MCF 10A (cell line): ENCODE results near the gene SOX6. TPM values are rescaled to one million over a fixed set of nuclear protein-coding genes. Genes with fewer than 3 reads are reported as not detected.

Source experiments
- BruUV-seq: library from RNA; stranded (reverse); fragments of 400-500 nt; replicated peaks from 2 replicates; lab custom pipeline; 2021; lab: Mats Ljungman, UMichigan
- CTCF ChIA-PET: fragments of 300-600 bp; sonication (Branson Sonifier 250); formaldehyde crosslinking; extraction: SDS; loops from one replicate; lab custom pipeline; 2021; ENCODE audit warnings: antibody characterized with exemption, inconsistent platforms; lab: Yijun Ruan, JAX
- POLR2A ChIA-PET: fragments of 300-600, 350-650 bp; sonication (Branson Sonifier 250); formaldehyde crosslinking; extraction: SDS; loops from one replicate; lab custom pipeline; 2020; ENCODE audit warnings: antibody characterized with exemption, inconsistent platforms; lab: Yijun Ruan, JAX
- DNase-seq: peaks from one replicate; pipeline ENCODE4 v3.0.0-alpha.2; 2018; ENCODE audit not compliant: unreplicated experiment
- H3K27ac Mint-ChIP-seq: one replicate; pipeline ENCODE4 v1.8.0; 2022; ENCODE audit warnings: mild to moderate bottlenecking, low read depth, mixed read lengths; ENCODE audit not compliant: unreplicated experiment
- H3K27me3 Mint-ChIP-seq: one replicate; pipeline ENCODE4 v1.8.0; 2022; ENCODE audit warnings: mixed read lengths; ENCODE audit not compliant: insufficient read depth, unreplicated experiment
- H3K36me3 Mint-ChIP-seq: one replicate; pipeline ENCODE4 v1.8.0; 2022; ENCODE audit warnings: mild to moderate bottlenecking, moderate library complexity, mixed read lengths; ENCODE audit not compliant: insufficient read depth, unreplicated experiment
- H3K4me1 Mint-ChIP-seq: one replicate; pipeline ENCODE4 v1.8.0; 2022; ENCODE audit warnings: mixed read lengths; ENCODE audit not compliant: insufficient read depth, unreplicated experiment
- H3K4me3 Mint-ChIP-seq: one replicate; pipeline ENCODE4 v1.8.0; 2022; ENCODE audit warnings: mild to moderate bottlenecking, moderate library complexity, mixed read lengths; ENCODE audit not compliant: unreplicated experiment
- H3K9me3 Mint-ChIP-seq: one replicate; pipeline ENCODE4 v1.8.0; 2022; ENCODE audit warnings: mixed read lengths; ENCODE audit not compliant: unreplicated experiment
- intact Hi-C: fragments of 100-400 bp; cut with micrococcal nuclease; formaldehyde crosslinking; loops from 2 replicates; pipeline ENCODE4 v1.14.1; 2022
- total RNA-seq: library from RNA; stranded (reverse); gene quantifications from 2 replicates; pipeline ENCODE4 v1.2.3, GENCODE V29; 2022
- TF ChIP-seq, protein P1 (sequence below): fragments of 200-600 bp; IDR thresholded peaks from one replicate; pipeline ENCODE4 v1.8.0; 2022; ENCODE audit warnings: antibody characterized with exemption, mild to moderate bottlenecking; ENCODE audit not compliant: unreplicated experiment

The SOX6 gene
- total RNA-seq, 1 experiment from 2014 or later, result 6.4 TPM

DNA sequence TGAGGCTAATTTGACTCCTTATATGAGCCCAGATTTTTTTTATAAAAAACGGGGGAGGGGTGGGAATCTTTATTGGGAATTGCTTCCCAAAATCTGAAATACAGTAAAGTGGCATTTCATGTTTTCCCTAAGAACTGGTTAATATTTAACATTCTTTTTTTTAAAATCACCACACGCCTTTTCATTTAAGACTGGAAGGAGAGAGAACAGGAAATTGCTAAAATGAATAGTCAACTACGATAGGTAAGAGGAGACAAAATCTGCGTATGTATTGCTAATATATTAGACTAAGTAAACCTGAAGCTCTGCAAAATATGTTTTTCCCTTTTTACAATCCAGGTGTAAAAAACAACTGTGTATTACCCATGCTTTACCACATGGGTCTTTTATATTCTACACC is 57.0 kb downstream of the SOX6 start:
- Mint-ChIP-seq H3K4me3 (no peak overlapping the region), H3K4me1 (no peaks in the 10 kb centered on the region), H3K27ac (no peak overlapping the region), H3K9me3 (no peaks in the 10 kb centered on the region), H3K36me3 (peaks cover 10% of the 10 kb centered on the region), H3K27me3 (no peaks in the 10 kb centered on the region)
- POLR2A ChIA-PET, result interaction anchor here (1.4 kb wide), 1 partner anchor 305 kb away, joined by 3 read pairs; no protein-coding TSS in a partner anchor
- CTCF ChIA-PET, result no interaction called here
- intact Hi-C loops, result no loop called here
- no TSS peak for BruUV-seq
- TF ChIP-seq, protein P1, sequence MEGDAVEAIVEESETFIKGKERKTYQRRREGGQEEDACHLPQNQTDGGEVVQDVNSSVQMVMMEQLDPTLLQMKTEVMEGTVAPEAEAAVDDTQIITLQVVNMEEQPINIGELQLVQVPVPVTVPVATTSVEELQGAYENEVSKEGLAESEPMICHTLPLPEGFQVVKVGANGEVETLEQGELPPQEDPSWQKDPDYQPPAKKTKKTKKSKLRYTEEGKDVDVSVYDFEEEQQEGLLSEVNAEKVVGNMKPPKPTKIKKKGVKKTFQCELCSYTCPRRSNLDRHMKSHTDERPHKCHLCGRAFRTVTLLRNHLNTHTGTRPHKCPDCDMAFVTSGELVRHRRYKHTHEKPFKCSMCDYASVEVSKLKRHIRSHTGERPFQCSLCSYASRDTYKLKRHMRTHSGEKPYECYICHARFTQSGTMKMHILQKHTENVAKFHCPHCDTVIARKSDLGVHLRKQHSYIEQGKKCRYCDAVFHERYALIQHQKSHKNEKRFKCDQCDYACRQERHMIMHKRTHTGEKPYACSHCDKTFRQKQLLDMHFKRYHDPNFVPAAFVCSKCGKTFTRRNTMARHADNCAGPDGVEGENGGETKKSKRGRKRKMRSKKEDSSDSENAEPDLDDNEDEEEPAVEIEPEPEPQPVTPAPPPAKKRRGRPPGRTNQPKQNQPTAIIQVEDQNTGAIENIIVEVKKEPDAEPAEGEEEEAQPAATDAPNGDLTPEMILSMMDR, result no peak
- DNase-seq, result no peak

DNA sequence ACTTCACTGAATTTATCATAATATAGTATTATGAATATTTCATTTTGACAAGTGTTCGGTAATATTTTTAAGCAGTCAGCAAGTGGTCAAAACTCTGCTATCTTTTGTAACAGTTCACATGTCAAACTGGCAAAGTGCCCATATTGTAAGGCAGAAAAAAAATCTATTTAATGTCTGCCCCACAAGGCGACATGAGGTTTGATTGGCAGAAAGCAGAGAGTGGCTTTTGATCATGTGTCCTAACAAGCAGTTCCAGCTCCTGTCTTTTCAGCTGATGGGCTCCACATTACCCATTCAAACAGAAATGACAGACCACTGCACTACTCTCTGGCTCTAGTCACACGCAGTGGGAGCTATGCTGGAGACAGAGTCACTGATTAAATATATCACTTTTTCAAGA is 59.0 kb downstream of the SOX6 start:
- no peaks in the 10 kb centered on the region for H3K4me1 Mint-ChIP-seq
- intact Hi-C loops, result no loop called here
- BruUV-seq, result no TSS peak
- H3K9me3 Mint-ChIP-seq, result no peaks in the 10 kb centered on the region
- TF ChIP-seq, protein P1, result no peak
- H3K27ac Mint-ChIP-seq, result no peak overlapping the region
- POLR2A ChIA-PET, result interaction anchor here (1.3 to 1.4 kb wide), 2 partner anchors 9 to 199 kb away, joined by 3 read pairs; no protein-coding TSS in a partner anchor
- CTCF ChIA-PET, result no interaction called here
- no peak overlapping the region for H3K4me3 Mint-ChIP-seq
- peaks cover 4% of the 10 kb centered on the region for H3K36me3 Mint-ChIP-seq
- H3K27me3 Mint-ChIP-seq, result no peaks in the 10 kb centered on the region
- DNase-seq, result no peak

DNA sequence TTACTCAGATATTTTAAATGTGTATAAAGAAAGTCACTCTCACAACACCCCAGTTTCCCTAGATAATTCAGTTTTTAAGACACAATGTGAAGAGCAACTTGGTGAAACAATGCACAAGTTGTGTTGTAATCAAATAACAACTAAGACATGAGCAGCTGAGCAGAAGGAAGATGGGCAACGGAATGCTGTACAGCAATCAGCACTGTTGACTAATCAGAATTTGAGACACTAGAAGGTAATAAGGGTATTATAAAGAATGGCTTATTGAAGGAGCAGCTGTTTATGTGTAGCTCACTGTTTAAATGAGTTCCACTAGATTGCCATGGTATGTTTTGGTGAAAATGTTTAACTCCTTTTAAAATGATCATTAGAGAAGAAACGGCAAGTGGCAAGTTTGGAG is 60.1 kb downstream of the SOX6 start:
- TF ChIP-seq, protein P1, result no peak
- Mint-ChIP-seq H3K36me3 (peaks cover 4% of the 10 kb centered on the region), H3K27me3 (no peaks in the 10 kb centered on the region), H3K9me3 (no peaks in the 10 kb centered on the region), H3K4me3 (no peak overlapping the region), H3K4me1 (no peaks in the 10 kb centered on the region), H3K27ac (no peak overlapping the region)
- ChIA-PET CTCF (no interaction called here), POLR2A (interaction anchor here (0.6 to 1.4 kb wide), 3 partner anchors 17 to 308 kb away, joined by 3 read pairs; no protein-coding TSS in a partner anchor)
- BruUV-seq, result no TSS peak
- DNase-seq, result no peak
- intact Hi-C loops, result no loop called here

DNA sequence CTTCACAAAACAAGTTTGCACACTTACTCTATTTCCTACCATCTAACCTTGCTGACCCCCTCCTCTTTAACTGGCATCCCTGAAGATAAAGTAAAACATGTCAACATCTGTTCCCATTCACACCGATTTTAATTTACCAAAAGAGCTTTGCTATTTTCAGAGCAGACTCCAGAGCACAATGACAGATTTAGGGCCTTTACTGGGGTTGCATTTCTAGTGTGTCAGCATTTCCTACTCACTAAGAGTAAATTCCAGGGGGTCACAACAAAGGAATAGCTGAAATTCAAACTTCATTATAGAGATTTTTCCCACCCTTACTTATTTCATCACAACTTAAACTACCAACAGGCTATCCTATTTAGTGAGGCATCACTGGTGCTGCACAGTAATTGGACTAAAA is 60.8 kb downstream of the SOX6 start:
- intact Hi-C loops, result no loop called here
- BruUV-seq, result no TSS peak
- CTCF ChIA-PET, result no interaction called here
- H3K27me3 Mint-ChIP-seq, result no peaks in the 10 kb centered on the region
- H3K36me3 Mint-ChIP-seq, result peaks cover 4% of the 10 kb centered on the region
- no peak overlapping the region for H3K27ac Mint-ChIP-seq
- no peaks in the 10 kb centered on the region for H3K4me1 Mint-ChIP-seq
- TF ChIP-seq, protein P1, result no peak
- no peak for DNase-seq
- no peaks in the 10 kb centered on the region for H3K9me3 Mint-ChIP-seq
- POLR2A ChIA-PET, result interaction anchor here (0.8 kb wide), 1 partner anchor 309 kb away, joined by 3 read pairs; no protein-coding TSS in a partner anchor
- no peak overlapping the region for H3K4me3 Mint-ChIP-seq
